Measurements from ENCODE around the gene RILPL2. TPM values are rescaled to one million over a fixed set of nuclear protein-coding genes. Genes with fewer than 3 reads are reported as not detected.

Gene RILPL2
- total and polyA plus RNA-seq, 2 of the 13 experiments (the other 11 are each of a cell fraction or from before 2014, with no cell fraction given), result 2.7 to 8.1 TPM

- H3K27me3 ChIP-seq (ENCODE audit: control insufficient read depth in 1 of 2, insufficient read depth in 2 of 2, low read length in 2 of 2), result no peaks in the 10 kb centered on the region
- H3K79me2 ChIP-seq (ENCODE audit: insufficient read depth, low read length), result no peaks in the 10 kb centered on the region
- no peak overlapping the region for H3K4me2 ChIP-seq (ENCODE audit: low read depth, low read length)
- ATAC-seq (no peak), DNase-seq (ENCODE audit: low spot score) (no peak), FAIRE-seq (no peak)
- peaks cover 5 to 14% of the 10 kb centered on the region in 2 experiments; a peak in 4 of 5 replicates for H3K36me3 ChIP-seq (replicated peaks in 1 of 2; ENCODE audit: control insufficient read depth in 1 of 2, insufficient read depth in 2 of 2, low read length in 2 of 2)
- H3K9me3 ChIP-seq (ENCODE audit: low read length), result no peaks in the 10 kb centered on the region
- intact Hi-C loops (cut with micrococcal nuclease; ENCODE audit: unreplicated experiment), result no loop called here
- ChIA-PET POLR2A (no interaction called here), CTCF (ENCODE audit: low intra/inter-chr PET ratio, low total read pairs) (no interaction called here)
- H3K4me3 ChIP-seq (replicated peaks in 1 of 3; ENCODE audit: insufficient read depth in 1 of 3, low read depth in 2 of 3, low read length in 3 of 3), result no peak overlapping the region
- WGBS (ENCODE audit: low lambda C conversion rate), result 97% methylated on average over 18 of the region's 18 CpGs
- no peaks in the 10 kb centered on the region for H3K4me1 ChIP-seq (ENCODE audit: insufficient read depth, low read length)
- H3K9ac ChIP-seq (ENCODE audit: insufficient read depth, low read depth, low read length), result no peak overlapping the region
- TF ChIP-seq LRRFIP1 (CRISPR knock-in tag; conservative IDR thresholded peaks at IDR 0.05), result no peak
- no peak for TF ChIP-seq NBN (conservative IDR thresholded peaks at IDR 0.05)
- TF ChIP-seq POGK (CRISPR knock-in tag; conservative IDR thresholded peaks at IDR 0.05), result no peak
- no peak for TF ChIP-seq HNRNPK (IDR thresholded peaks at IDR 0.05; ENCODE audit: low read depth, low read length, poor library complexity, severe bottlenecking)
- no peak for TF ChIP-seq ZSCAN31 (CRISPR knock-in tag; IDR thresholded peaks at IDR 0.05; ENCODE audit: low read depth)
- no peak for TF ChIP-seq ZNF678 (CRISPR knock-in tag; IDR thresholded peaks at IDR 0.05)
- in situ Hi-C loops (cut with HindIII; ENCODE audit: extremely low pct_ligation_motif_present, low pct_unique_long_range_greater_than_20kb), result no loop called here
- H4K20me1 ChIP-seq (ENCODE audit: insufficient read depth, low read length), result no peaks in the 10 kb centered on the region
- no peak overlapping the region for H3K27ac ChIP-seq (ENCODE audit: extremely low read length, insufficient read depth, low read length)
- H2AFZ ChIP-seq (ENCODE audit: low read length), result no peak overlapping the region
- BruUV-seq (replicated peaks), result no TSS peak
Observed at GRCh38 chr12:123483602-123484248, 47.2 kb upstream of the RILPL2 start.

Data from HepG2 (cell line).